GM13977 (cell line): ENCODE data around the gene SPNS2.

Source experiments
- DNase-seq: peaks from one replicate; pipeline ENCODE4 v3.0.0; 2012; ENCODE audit warnings: low spot score
- in situ Hi-C: fragments of 300-500 bp; cut with MboI; formaldehyde crosslinking; loops from one replicate; pipeline ENCODE4 v1.12.0; 2022; ENCODE audit warnings: low sequenced_read_pairs, low pct_unique_long_range_greater_than_20kb, mixed read lengths, inconsistent platforms; ENCODE audit not compliant: unreplicated experiment
- TF ChIP-seq, protein P1 (sequence below): IDR thresholded peaks from 2 replicates; pipeline ENCODE4 v1.5.1; 2012; ENCODE audit warnings: mild to moderate bottlenecking, control low read depth; ENCODE audit not compliant: insufficient read depth; ENCODE audit errors: extremely low read depth, missing control alignments

Gene SPNS2

GRCh38 chr17:4519361-4519788, 20.7 kb downstream of the SPNS2 start:
- DNase-seq: no peak
- in situ Hi-C loops: no loop called here
- TF ChIP-seq, protein P1, sequence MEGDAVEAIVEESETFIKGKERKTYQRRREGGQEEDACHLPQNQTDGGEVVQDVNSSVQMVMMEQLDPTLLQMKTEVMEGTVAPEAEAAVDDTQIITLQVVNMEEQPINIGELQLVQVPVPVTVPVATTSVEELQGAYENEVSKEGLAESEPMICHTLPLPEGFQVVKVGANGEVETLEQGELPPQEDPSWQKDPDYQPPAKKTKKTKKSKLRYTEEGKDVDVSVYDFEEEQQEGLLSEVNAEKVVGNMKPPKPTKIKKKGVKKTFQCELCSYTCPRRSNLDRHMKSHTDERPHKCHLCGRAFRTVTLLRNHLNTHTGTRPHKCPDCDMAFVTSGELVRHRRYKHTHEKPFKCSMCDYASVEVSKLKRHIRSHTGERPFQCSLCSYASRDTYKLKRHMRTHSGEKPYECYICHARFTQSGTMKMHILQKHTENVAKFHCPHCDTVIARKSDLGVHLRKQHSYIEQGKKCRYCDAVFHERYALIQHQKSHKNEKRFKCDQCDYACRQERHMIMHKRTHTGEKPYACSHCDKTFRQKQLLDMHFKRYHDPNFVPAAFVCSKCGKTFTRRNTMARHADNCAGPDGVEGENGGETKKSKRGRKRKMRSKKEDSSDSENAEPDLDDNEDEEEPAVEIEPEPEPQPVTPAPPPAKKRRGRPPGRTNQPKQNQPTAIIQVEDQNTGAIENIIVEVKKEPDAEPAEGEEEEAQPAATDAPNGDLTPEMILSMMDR: no peak

- in situ Hi-C loops: no loop called here
- TF ChIP-seq, protein P1: no peak
- DNase-seq: no peak
Measured at GRCh38 chr17:4520060-4520893, 21.6 kb downstream of the SPNS2 start.

DNA sequence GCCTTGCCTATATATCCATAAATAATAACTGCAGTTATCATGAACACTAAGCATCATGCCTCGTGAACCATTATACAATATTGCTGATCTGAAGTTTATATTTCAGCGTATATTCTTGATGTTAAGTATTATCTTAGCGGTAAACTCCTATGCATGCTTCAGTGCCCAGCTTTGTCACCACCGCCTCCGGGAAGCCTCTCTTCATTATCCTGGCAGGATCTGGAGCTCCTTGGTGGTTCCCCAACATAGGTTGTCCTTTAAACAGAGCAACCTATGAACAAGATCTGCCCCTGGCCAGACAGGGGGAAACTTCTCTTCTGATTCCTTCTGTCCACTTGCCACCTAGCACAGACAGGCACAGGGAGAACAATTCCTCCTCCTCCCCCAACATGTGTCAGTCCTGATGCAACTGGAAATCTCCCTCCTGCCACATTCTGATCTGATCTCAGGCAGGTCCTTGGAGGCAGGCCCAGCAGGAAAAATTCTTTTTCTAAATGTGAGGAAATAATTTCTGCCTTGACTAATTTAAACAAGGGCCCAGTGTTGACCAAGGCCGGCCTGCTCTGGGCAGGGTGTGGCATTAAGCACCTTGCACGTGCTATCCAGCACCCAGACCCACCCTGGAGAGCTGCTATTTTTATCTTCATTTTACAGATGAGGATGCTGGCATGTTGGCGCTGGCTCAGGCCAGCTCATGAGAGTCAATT, 22.4 kb downstream of the SPNS2 start:
- DNase-seq: no peak
- TF ChIP-seq, protein P1: no peak
- in situ Hi-C loops: no loop called here

- TF ChIP-seq, protein P1: no peak
- DNase-seq: no peak
- in situ Hi-C loops: no loop called here
Measured at GRCh38 chr17:4522661-4523060, 24.0 kb downstream of the SPNS2 start.

DNA sequence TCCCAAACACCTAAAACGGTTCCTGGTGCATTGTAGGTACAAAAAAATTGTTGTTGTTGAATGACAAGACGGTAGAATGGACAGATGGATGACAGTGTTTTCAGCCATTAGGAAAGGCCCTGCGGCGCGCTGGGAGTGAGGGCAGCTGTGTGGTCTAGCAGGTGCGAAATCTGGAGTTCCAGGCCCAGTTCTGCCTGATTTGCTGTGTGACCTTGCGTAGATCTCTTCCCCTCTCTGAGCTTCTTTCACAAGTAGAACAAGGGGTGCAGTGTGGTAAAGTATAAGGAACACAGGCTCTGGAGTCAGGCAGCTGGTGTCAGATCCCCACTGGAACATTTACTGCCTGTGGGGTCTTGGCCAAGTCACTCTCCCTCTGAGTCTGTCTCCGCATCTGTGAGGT, 25.3 kb downstream of the SPNS2 start:
- TF ChIP-seq, protein P1: no peak
- DNase-seq: no peak
- in situ Hi-C loops: no loop called here

- in situ Hi-C loops: no loop called here
- TF ChIP-seq, protein P1: no peak
- no peak for DNase-seq
Measured at GRCh38 chr17:4525691-4526397, 27.2 kb downstream of the SPNS2 start.
